K562 (cell line): ENCODE data around the gene ACYP2. TPM values are rescaled to one million over a fixed set of nuclear protein-coding genes. Genes with fewer than 3 reads are reported as not detected.

Experiments
- ATAC-seq: fragments of 200-7000 bp; cut with Tn5 transposase; 3 replicates; pipeline ENCODE4 v1.9.1; 2020; ENCODE audit warnings: moderate library complexity
- BruUV-seq: library from RNA; stranded (reverse); fragments of 400-500 nt; replicated peaks from 2 replicates; lab custom pipeline; 2021; lab: Mats Ljungman, UMichigan
- CTCF ChIA-PET: fragments of 300-600 bp; formaldehyde crosslinking; extraction: SDS; loops from one replicate; lab custom pipeline; 2021; ENCODE audit warnings: low intra/inter-chr PET ratio; lab: Yijun Ruan, JAX
- POLR2A ChIA-PET: fragments of 300-600, 350-650 bp; sonication (Branson Sonifier 250); formaldehyde crosslinking; extraction: SDS; loops from one replicate; lab custom pipeline; 2021; ENCODE audit warnings: antibody characterized with exemption, inconsistent platforms; lab: Yijun Ruan, JAX
- DNase-seq, 4 experiments: peaks; one replicate each; pipeline versions ENCODE4 v3.0.0 to v3.0.0-alpha.2; 2011 to 2018; ENCODE audit warnings: low spot score in 3 of 4, mixed read lengths in 3 of 4; ENCODE audit errors: extremely low read depth in 1 of 4
- FAIRE-seq: peaks from 2 replicates; lab custom pipeline; 2011; peaks lifted over from hg19 to GRCh38; lab: Jason Lieb, UNC
- H2AFZ ChIP-seq: 2 replicates; pipeline ENCODE4 v1.6.0; 2011; ENCODE audit warnings: low read depth, low read length, control low read depth, inconsistent platforms
- H3K27ac ChIP-seq: fragments of 200-600 bp; 3 replicates; pipeline ENCODE4 v1.8.0; 2011; ENCODE audit warnings: low read depth, mild to moderate bottlenecking, control low read depth, inconsistent platforms, low read length, moderate library complexity, mixed read lengths; ENCODE audit errors: extremely low read depth
- H3K27me3 ChIP-seq, 2 experiments: fragments of 300-600 bp in 1 of 2; 2 replicates in 1 of 2; 3 replicates in 1 of 2; pipeline versions ENCODE4 v1.6.0 to v1.8.0; 2011; ENCODE audit warnings: inconsistent platforms in 2 of 2, low read length in 2 of 2, mild to moderate bottlenecking in 1 of 2, mixed read lengths in 1 of 2, moderate library complexity in 1 of 2; ENCODE audit not compliant: control insufficient read depth in 2 of 2, insufficient read depth in 2 of 2
- H3K36me3 ChIP-seq: fragments of 300-600 bp; 3 replicates; pipeline ENCODE4 v1.8.0; 2011; ENCODE audit warnings: mild to moderate bottlenecking, low read length, inconsistent platforms; ENCODE audit not compliant: control insufficient read depth, insufficient read depth
- H3K4me1 ChIP-seq, 2 experiments: fragments of 200-600 bp in 1 of 2; replicated peaks in 1 of 2; 2 replicates in 1 of 2; 3 replicates in 1 of 2; pipeline versions ENCODE4 v1.5.1 to v1.8.0; 2011; ENCODE audit warnings: inconsistent platforms in 2 of 2, low read length in 2 of 2, mild to moderate bottlenecking in 1 of 2, mixed read lengths in 1 of 2, moderate library complexity in 1 of 2; ENCODE audit not compliant: control insufficient read depth in 2 of 2, insufficient read depth in 2 of 2
- H3K4me2 ChIP-seq: 2 replicates; pipeline ENCODE4 v1.6.1; 2011; ENCODE audit warnings: low read length, control low read depth, inconsistent platforms, mixed read lengths; ENCODE audit not compliant: insufficient read depth
- H3K4me3 ChIP-seq: fragments of 200-600 bp; sonication (generic), shearing (Covaris generic); 2 replicates; pipeline ENCODE4 v1.5.1; 2016; ENCODE audit warnings: control low read depth, inconsistent platforms
- H3K79me2 ChIP-seq: fragments of 200-600 bp; 3 replicates; pipeline ENCODE4 v1.8.0; 2011; ENCODE audit warnings: low read length, inconsistent platforms; ENCODE audit not compliant: control insufficient read depth, insufficient read depth
- H3K9ac ChIP-seq, 2 experiments: 2 replicates each; pipeline versions ENCODE4 v1.6.0 to v1.6.1; 2011; ENCODE audit warnings: low read depth in 2 of 2, low read length in 2 of 2, control low read depth in 1 of 2, inconsistent platforms in 1 of 2, mild to moderate bottlenecking in 1 of 2, mixed read lengths in 1 of 2; ENCODE audit not compliant: insufficient read depth in 1 of 2
- H3K9me1 ChIP-seq: one replicate; pipeline ENCODE4 v1.6.0; 2011; ENCODE audit warnings: inconsistent platforms, mild to moderate bottlenecking, low read length, moderate library complexity; ENCODE audit not compliant: control insufficient read depth, insufficient read depth
- H3K9me3 ChIP-seq: replicated peaks from 2 replicates; pipeline ENCODE4 v1.5.1; 2011; ENCODE audit warnings: low read depth, low read length, inconsistent platforms; ENCODE audit not compliant: control insufficient read depth, insufficient read depth
- H4K20me1 ChIP-seq: replicated peaks from 2 replicates; pipeline ENCODE4 v1.6.1; 2011; ENCODE audit warnings: low read length, inconsistent platforms, mixed read lengths; ENCODE audit not compliant: control insufficient read depth, insufficient read depth
- CHD4 ChIP-seq: fragments of 200-600 bp; sonication (generic); IDR thresholded peaks from 3 replicates; pipeline ENCODE4 v1.6.1; 2012; ENCODE audit warnings: low read depth, mild to moderate bottlenecking, mixed read lengths, low read length, inconsistent platforms; ENCODE audit not compliant: insufficient read depth, insufficient replicate concordance, poor library complexity, severe bottlenecking
- DIDO1 ChIP-seq: fragments of 450-650 bp; IDR thresholded peaks from 2 replicates; pipeline ENCODE4 v1.6.1; 2016; ENCODE audit warnings: low read depth, missing biosample characterization, missing genetic modification characterization
- ILK ChIP-seq: fragments of 450-650 bp; IDR thresholded peaks from 2 replicates; pipeline ENCODE4 v1.6.1; 2016; ENCODE audit warnings: missing genetic modification characterization, low read depth, mild to moderate bottlenecking, missing compliant biosample characterization, moderate library complexity, borderline replicate concordance
- NR2F6 ChIP-seq: fragments of 450-650 bp; formaldehyde crosslinking; IDR thresholded peaks from 2 replicates; pipeline ENCODE4 v1.4.0; 2020; ENCODE audit warnings: mild to moderate bottlenecking
- PRMT5 ChIP-seq: sonication (generic); formaldehyde crosslinking; IDR thresholded peaks from 2 replicates; pipeline ENCODE4 v1.5.0; 2020; ENCODE audit warnings: missing genetic modification reagents
- RBBP5 ChIP-seq: fragments of 200-600 bp; sonication (generic); IDR thresholded peaks from 2 replicates; pipeline ENCODE4 v1.6.1; 2012; ENCODE audit warnings: borderline replicate concordance, mild to moderate bottlenecking, low read length, control low read depth, inconsistent platforms; ENCODE audit not compliant: insufficient read depth, poor library complexity, severe bottlenecking
- RBM34 ChIP-seq: fragments of 200-400 bp; formaldehyde crosslinking; IDR thresholded peaks from 2 replicates; pipeline ENCODE4 v1.6.1; 2018; ENCODE audit warnings: low read length, borderline replicate concordance; ENCODE audit not compliant: insufficient read depth
- SMAD2 ChIP-seq: fragments of 150-350 bp; IDR thresholded peaks from 2 replicates; pipeline ENCODE4 v1.6.1; 2014; ENCODE audit warnings: low read depth, mild to moderate bottlenecking, low read length
- SMARCB1 ChIP-seq: IDR thresholded peaks from 2 replicates; pipeline ENCODE4 v1.6.1; 2011; ENCODE audit warnings: improper control_type of control experiment, low read depth; ENCODE audit not compliant: insufficient read length
- TCF7L2 ChIP-seq: fragments of 150-350 bp; IDR thresholded peaks from 2 replicates; pipeline ENCODE4 v1.6.1; 2016; ENCODE audit warnings: low read depth, mild to moderate bottlenecking, low read length, moderate library complexity
- TOE1 ChIP-seq, 2 experiments: fragments of 450-650 bp in 1 of 2; sonication (generic) in 1 of 2; formaldehyde crosslinking in 1 of 2; IDR thresholded peaks; 2 replicates each; pipeline versions ENCODE4 v1.7.1 to v1.8.0; 2016 to 2022; ENCODE audit warnings: borderline replicate concordance in 2 of 2, mild to moderate bottlenecking in 2 of 2, antibody characterized with exemption in 1 of 2, inconsistent platforms in 1 of 2, low read depth in 1 of 2, missing genetic modification reagents in 1 of 2, moderate library complexity in 1 of 2
- ZNF668 ChIP-seq: fragments of 250-450 bp; sonication (Bioruptor Pico); IDR thresholded peaks from 2 replicates; pipeline ENCODE4 v1.8.0; 2022; ENCODE audit warnings: mild to moderate bottlenecking, inconsistent platforms
- WGBS: fragments of 100-300 bp; shearing (Covaris generic); methylation state at CpG from one replicate; pipeline ENCODE4 v1.1.6; 2016; ENCODE audit warnings: low coverage, mixed read lengths; ENCODE audit not compliant: insufficient coverage; ENCODE audit errors: missing lambda C conversion rate; 5-methylcytosine and 5-hydroxymethylcytosine counted together
- in situ Hi-C: fragments of 300-500 bp; cut with MboI; formaldehyde crosslinking; loops from 4 replicates; pipeline ENCODE4 v1.15.0; 2018; ENCODE audit warnings: inconsistent platforms, mixed read lengths
- intact Hi-C: fragments of 100-400 bp; cut with micrococcal nuclease; formaldehyde crosslinking; loops from 2 replicates; pipeline ENCODE4 v1.14.2; 2022
- polyA plus RNA-seq, 8 experiments: library from polyadenylated mRNA; depleted of rRNA in 4 of 8; stranded (reverse) in 5 of 8; unstranded in 3 of 8; fragments of >200 nt; fragmentation: Nextera tagmentation in 2 of 8; fragmentation: Illumina TruSeq in 1 of 8; extraction: Ambion mirVana in 2 of 8; extraction: Trizol in 1 of 8; gene quantifications; 2 replicates each; pipeline versions ENCODE4 v1.2.1 to v1.2.3, GENCODE V29; 2011 to 2014; ENCODE audit warnings: inconsistent platforms in 1 of 8, missing spikeins in 1 of 8
- total RNA-seq, 7 experiments: library from RNA; depleted of rRNA in 6 of 7; stranded (reverse); fragments of >200 nt in 6 of 7; fragmentation: Illumina TruSeq in 2 of 7; extraction: Trizol in 2 of 7; gene quantifications; 2 replicates each; pipeline versions ENCODE4 v1.2.1 to v1.2.3, GENCODE V29; 2011 to 2021; ENCODE audit warnings: low replicate concordance in 1 of 7

Gene ACYP2
- total and polyA plus RNA-seq, 9 of the 15 experiments (the other 6 are each of a cell fraction or from before 2014, with no cell fraction given): 1.0 to 4.1 (median 2.0) TPM

GRCh38 chr2:54303631-54304030 lies 188.2 kb downstream of the ACYP2 start (continued):
- TF ChIP-seq SMAD2: no peak

DNA sequence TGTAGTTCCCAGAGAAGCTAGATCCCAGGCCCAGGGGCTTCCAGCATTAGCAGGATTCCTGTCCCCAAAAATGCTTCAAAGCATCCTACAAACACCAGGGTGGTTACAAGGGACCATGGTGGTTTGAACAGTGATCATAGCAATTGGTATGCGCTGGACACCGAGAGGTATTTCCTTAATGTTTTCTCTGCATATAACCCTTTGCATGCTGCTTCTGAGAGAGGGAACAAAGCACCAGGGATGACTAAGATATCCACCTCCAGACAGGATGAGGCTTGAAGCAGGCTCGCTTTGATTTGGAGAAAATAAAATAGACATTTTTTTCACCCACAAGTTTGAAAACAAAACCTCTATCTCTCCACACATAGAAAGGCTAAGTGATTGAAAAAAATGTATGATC lies 191.1 kb downstream of the ACYP2 start:
- CTCF ChIA-PET: no interaction called here
- in situ Hi-C loops: no loop called here
- 0% methylated on average over 3 of the region's 3 CpGs for WGBS

GRCh38 chr2:54308186-54308585 lies 192.8 kb downstream of the ACYP2 start:
- no peak for DNase-seq
- 3% methylated on average over 6 of the region's 6 CpGs for WGBS
- H3K27ac ChIP-seq: no peak overlapping the region
- in situ Hi-C loops: no loop called here
- H3K4me1 ChIP-seq: no peaks in the 10 kb centered on the region; a peak in 2 of 5 replicates
- no peak overlapping the region for H3K4me2 ChIP-seq
- ATAC-seq: no peak
- ChIA-PET CTCF (no interaction called here), POLR2A (interaction anchor here (1.4 kb wide), 1 partner anchor 22 kb away, joined by 4 read pairs; no protein-coding TSS in a partner anchor)
- intact Hi-C loops: no loop called here
- H3K9me1 ChIP-seq: no peaks in the 10 kb centered on the region
- FAIRE-seq: no peak
- no peaks in the 10 kb centered on the region for H3K27me3 ChIP-seq
- no peak overlapping the region for H3K4me3 ChIP-seq
- no peak overlapping the region for H2AFZ ChIP-seq
- H3K79me2 ChIP-seq: no peaks in the 10 kb centered on the region
- H3K9me3 ChIP-seq: no peaks in the 10 kb centered on the region
- no peaks in the 10 kb centered on the region for H4K20me1 ChIP-seq
- BruUV-seq: no TSS peak
- TF ChIP-seq ILK (tag) (no peak), ZNF668 (CRISPR knock-in tag) (no peak), TOE1 (IDR thresholded peaks at IDR 0.05; ENCODE audit: borderline replicate concordance) (no peak), TOE1 (CRISPR knock-in tag; IDR thresholded peaks at IDR 0.05; ENCODE audit: borderline replicate concordance, low read depth) (no peak), SMARCB1 (no peak), NR2F6 (no peak), RBBP5 (no peak), PRMT5 (CRISPR knock-in tag) (no peak), DIDO1 (tag) (no peak), CHD4 (no peak), RBM34 (no peak)
- no peaks in the 10 kb centered on the region; the same call in 2 of the 3 replicates for H3K36me3 ChIP-seq
- H3K9ac ChIP-seq: no peak overlapping the region

More for the DNA sequence above, 191.1 kb downstream of the ACYP2 start:
- no peak overlapping the region for H3K4me2 ChIP-seq
- intact Hi-C loops: no loop called here
- FAIRE-seq: no peak
- DNase-seq: no peak
- BruUV-seq: no TSS peak
- no peak overlapping the region for H3K27ac ChIP-seq
- H2AFZ ChIP-seq: no peak overlapping the region
- no peaks in the 10 kb centered on the region for H4K20me1 ChIP-seq
- no peaks in the 10 kb centered on the region for H3K9me1 ChIP-seq
- no peaks in the 10 kb centered on the region; a peak in 1 of 5 replicates for H3K4me1 ChIP-seq
- POLR2A ChIA-PET: interaction anchor here (0.6 kb wide), 1 partner anchor 216 kb away, joined by 3 read pairs; no protein-coding TSS in a partner anchor
- H3K27me3 ChIP-seq: no peaks in the 10 kb centered on the region
- no peaks in the 10 kb centered on the region for H3K36me3 ChIP-seq
- no peaks in the 10 kb centered on the region for H3K9me3 ChIP-seq
- no peak overlapping the region for H3K9ac ChIP-seq
- H3K79me2 ChIP-seq: no peaks in the 10 kb centered on the region
- ATAC-seq: no peak
- H3K4me3 ChIP-seq: no peak overlapping the region
- TF ChIP-seq TCF7L2: no peak
- TF ChIP-seq, all 486 proteins: peak for 0
